Testis (tissue), 2 donors: ENCODE data around the gene HHLA2.

Source experiments
- POLR2A ChIP-seq: fragments of 450-650 bp; IDR thresholded peaks from one replicate; pipeline ENCODE4 v1.6.1; 2017; ENCODE audit warnings: antibody characterized with exemption, mild to moderate bottlenecking, moderate library complexity
- TF ChIP-seq, protein P1 (sequence below), 3 experiments: fragments of 450-650 bp in 2 of 3; fragments of 200-600 bp in 1 of 3; sonication (generic) in 1 of 3; IDR thresholded peaks; one replicate each; pipeline ENCODE4 v1.5.1; 2016 to 2019; ENCODE audit warnings: antibody characterized with exemption in 3 of 3, mild to moderate bottlenecking in 2 of 3, moderate library complexity in 1 of 3

- TF ChIP-seq, protein P1, sequence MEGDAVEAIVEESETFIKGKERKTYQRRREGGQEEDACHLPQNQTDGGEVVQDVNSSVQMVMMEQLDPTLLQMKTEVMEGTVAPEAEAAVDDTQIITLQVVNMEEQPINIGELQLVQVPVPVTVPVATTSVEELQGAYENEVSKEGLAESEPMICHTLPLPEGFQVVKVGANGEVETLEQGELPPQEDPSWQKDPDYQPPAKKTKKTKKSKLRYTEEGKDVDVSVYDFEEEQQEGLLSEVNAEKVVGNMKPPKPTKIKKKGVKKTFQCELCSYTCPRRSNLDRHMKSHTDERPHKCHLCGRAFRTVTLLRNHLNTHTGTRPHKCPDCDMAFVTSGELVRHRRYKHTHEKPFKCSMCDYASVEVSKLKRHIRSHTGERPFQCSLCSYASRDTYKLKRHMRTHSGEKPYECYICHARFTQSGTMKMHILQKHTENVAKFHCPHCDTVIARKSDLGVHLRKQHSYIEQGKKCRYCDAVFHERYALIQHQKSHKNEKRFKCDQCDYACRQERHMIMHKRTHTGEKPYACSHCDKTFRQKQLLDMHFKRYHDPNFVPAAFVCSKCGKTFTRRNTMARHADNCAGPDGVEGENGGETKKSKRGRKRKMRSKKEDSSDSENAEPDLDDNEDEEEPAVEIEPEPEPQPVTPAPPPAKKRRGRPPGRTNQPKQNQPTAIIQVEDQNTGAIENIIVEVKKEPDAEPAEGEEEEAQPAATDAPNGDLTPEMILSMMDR (IDR thresholded peaks at IDR 0.05), result no peak
- no peak for TF ChIP-seq POLR2A
Observed at GRCh38 chr3:108281670-108282069, 14.7 kb upstream of the HHLA2 start.
